CD14-positive monocyte (primary cell): ENCODE measurements around the gene TOP3A. TPM values are rescaled to one million over a fixed set of nuclear protein-coding genes. Genes with fewer than 3 reads are reported as not detected.

Experiments
- DNase-seq, 3 donors: peaks; one replicate each; pipeline ENCODE4 v3.0.0-alpha.2; 2011 to 2022
- H2AFZ ChIP-seq: 2 replicates; pipeline ENCODE4 v1.6.0; 2012; ENCODE audit warnings: mild to moderate bottlenecking, low read depth, low read length, inconsistent platforms; ENCODE audit not compliant: insufficient read depth, poor library complexity, severe bottlenecking
- H3K27ac ChIP-seq, 2 donors: 1 replicate in 1 of 2; 2 replicates in 1 of 2; pipeline ENCODE4 v1.5.1; 2012 to 2013; ENCODE audit warnings: low read length in 2 of 2, control low read depth in 1 of 2, inconsistent platforms in 1 of 2, low read depth in 1 of 2, mild to moderate bottlenecking in 1 of 2
- H3K27me3 ChIP-seq, 2 donors: one replicate each; pipeline versions ENCODE4 v1.6.0 to v1.6.1; 2011 to 2013; ENCODE audit warnings: low read length in 2 of 2; ENCODE audit not compliant: control insufficient read depth in 2 of 2, insufficient read depth in 2 of 2
- H3K36me3 ChIP-seq, 2 donors: replicated peaks in 1 of 2; 1 replicate in 1 of 2; 2 replicates in 1 of 2; pipeline versions ENCODE4 v1.5.1 to v1.6.1; 2012 to 2013; ENCODE audit warnings: low read length in 2 of 2, control low read depth in 1 of 2, inconsistent platforms in 1 of 2, mild to moderate bottlenecking in 1 of 2; ENCODE audit not compliant: insufficient read depth in 2 of 2, control insufficient read depth in 1 of 2
- H3K4me1 ChIP-seq, 2 donors: 1 replicate in 1 of 2; 2 replicates in 1 of 2; pipeline versions ENCODE4 v1.5.1 to v1.6.1; 2012 to 2013; ENCODE audit warnings: low read length in 2 of 2, control low read depth in 1 of 2, inconsistent platforms in 1 of 2, mild to moderate bottlenecking in 1 of 2, moderate library complexity in 1 of 2; ENCODE audit not compliant: insufficient read depth in 2 of 2, control insufficient read depth in 1 of 2
- H3K4me2 ChIP-seq: replicated peaks from 2 replicates; pipeline ENCODE3; 2012; ENCODE audit warnings: low read length, moderate library complexity, mild to moderate bottlenecking; ENCODE audit not compliant: poor library complexity, severe bottlenecking; ENCODE audit errors: extremely low read depth
- H3K4me3 ChIP-seq, 3 experiments: fragments of 200-600 bp in 1 of 3; sonication (generic) in 1 of 3; replicated peaks in 1 of 3; 1 replicate in 2 of 3; 2 replicates in 1 of 3; pipeline ENCODE4 v1.5.1; 2011 to 2013; ENCODE audit warnings: low read length in 3 of 3, mild to moderate bottlenecking in 3 of 3, control low read depth in 2 of 3, low read depth in 2 of 3, inconsistent platforms in 1 of 3, moderate library complexity in 1 of 3
- H3K79me2 ChIP-seq: 2 replicates; pipeline ENCODE4 v1.6.0; 2012; ENCODE audit warnings: mild to moderate bottlenecking, control low read depth, inconsistent platforms, low read length, moderate library complexity; ENCODE audit not compliant: insufficient read depth
- H3K9ac ChIP-seq: 2 replicates; pipeline ENCODE4 v1.6.0; 2017; ENCODE audit warnings: low read length, mild to moderate bottlenecking; ENCODE audit not compliant: insufficient read depth, poor library complexity, severe bottlenecking
- H3K9me3 ChIP-seq, 2 donors: replicated peaks in 1 of 2; 1 replicate in 1 of 2; 2 replicates in 1 of 2; pipeline versions ENCODE4 v1.5.1 to v1.6.1; 2012 to 2013; ENCODE audit warnings: low read length in 2 of 2, control low read depth in 1 of 2; ENCODE audit not compliant: control insufficient read depth in 1 of 2, insufficient read depth in 1 of 2
- H4K20me1 ChIP-seq: 2 replicates; pipeline ENCODE4 v1.6.0; 2012; ENCODE audit warnings: mild to moderate bottlenecking, low read length, control low read depth, moderate library complexity; ENCODE audit not compliant: insufficient read depth
- H3K27ac Mint-ChIP-seq, 7 donors: one replicate each; pipeline ENCODE4 v1.8.0; 2020; ENCODE audit warnings: mild to moderate bottlenecking in 7 of 7, mixed read lengths in 7 of 7, moderate library complexity in 6 of 7, inconsistent platforms in 2 of 7
- H3K27me3 Mint-ChIP-seq, 3 donors: one replicate each; pipeline ENCODE4 v1.8.0; 2021 to 2022; ENCODE audit warnings: low read depth in 3 of 3, mild to moderate bottlenecking in 3 of 3, mixed read lengths in 3 of 3, moderate library complexity in 3 of 3, inconsistent platforms in 1 of 3
- H3K36me3 Mint-ChIP-seq, 2 donors: one replicate each; pipeline ENCODE4 v1.8.0; 2020; ENCODE audit warnings: mixed read lengths in 2 of 2, inconsistent platforms in 1 of 2, mild to moderate bottlenecking in 1 of 2
- H3K4me1 Mint-ChIP-seq: one replicate; pipeline ENCODE4 v1.8.0; 2020; ENCODE audit warnings: mild to moderate bottlenecking, mixed read lengths
- H3K4me3 Mint-ChIP-seq, 2 donors: one replicate each; pipeline ENCODE4 v1.8.0; 2020; ENCODE audit warnings: mild to moderate bottlenecking in 2 of 2, mixed read lengths in 2 of 2, moderate library complexity in 1 of 2
- H3K9me3 Mint-ChIP-seq, 7 donors: one replicate each; pipeline ENCODE4 v1.8.0; 2020 to 2022; ENCODE audit warnings: mixed read lengths in 7 of 7, mild to moderate bottlenecking in 6 of 7, moderate library complexity in 6 of 7, inconsistent platforms in 2 of 7
- WGBS: methylation state at CpG from one replicate; pipeline ENCODE4 v1.1.5; 2013; ENCODE audit warnings: missing lambda C conversion rate; ENCODE audit not compliant: insufficient coverage; 5-methylcytosine and 5-hydroxymethylcytosine counted together
- intact Hi-C, 2 donors: fragments of 100-400 bp; cut with micrococcal nuclease; formaldehyde crosslinking; loops; one replicate each; pipeline versions ENCODE4 v1.15.0 to v1.15.1; 2023
- polyA plus RNA-seq, 3 donors: library from polyadenylated mRNA; depleted of rRNA in 1 of 3; unstranded in 2 of 3; stranded (reverse) in 1 of 3; fragments of 300-500 nt in 2 of 3; fragments of >200 nt in 1 of 3; fragmentation: Illumina TruSeq in 2 of 3; gene quantifications; 1 replicate in 2 of 3; 2 replicates in 1 of 3; pipeline ENCODE4 v1.2.3, GENCODE V29; 2012 to 2021
- TF ChIP-seq, protein P1 (sequence below): fragments of 200-600 bp; IDR thresholded peaks from one replicate; pipeline ENCODE4 v1.8.0; 2022; ENCODE audit warnings: antibody characterized with exemption, mild to moderate bottlenecking

The TOP3A gene
- polyA plus RNA-seq, 3 donors = 15.2 to 25.6 (median 22.3) TPM

DNA sequence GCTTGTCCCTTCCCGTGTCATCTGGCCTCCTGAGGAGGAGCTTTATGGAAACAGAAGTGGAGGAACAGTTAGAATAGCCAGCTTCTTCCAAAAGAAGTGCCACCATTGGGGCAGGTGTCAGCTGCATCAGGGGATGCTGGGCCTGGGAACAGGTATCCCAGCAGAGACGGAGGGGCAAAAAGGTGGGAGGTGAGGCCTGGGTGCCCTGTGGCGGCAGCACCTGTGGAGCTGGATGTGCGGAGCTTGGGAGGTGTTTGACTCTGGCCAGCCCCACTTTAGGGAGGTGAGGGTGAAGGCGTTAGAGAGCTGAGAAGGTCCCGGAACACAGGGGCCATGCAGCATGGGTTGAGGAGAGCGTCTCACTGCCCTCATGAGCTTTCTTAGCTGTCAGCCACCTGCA is 5.5 kb upstream of the TOP3A start:
- Histone ChIP-seq H3K27me3 (no peaks in the 10 kb centered on the region), H2AFZ (no peak overlapping the region), H4K20me1 (peaks cover 97% of the 10 kb centered on the region), H3K4me2 (peak overlapping the region; percentile 69), H3K9me3 (no peaks in the 10 kb centered on the region), H3K36me3 (peaks cover 53 to 65% of the 10 kb centered on the region in 2 donors), H3K9ac (peak overlapping the region; percentile 9), H3K27ac (peak overlapping the region in 1 of 2 donors; percentile 100), H3K4me1 (peaks cover 63 to 72% of the 10 kb centered on the region in 2 donors), H3K79me2 (peaks cover 100% of the 10 kb centered on the region), H3K4me3 (peak overlapping the region in 1 of 3 experiments; percentile 88)
- H3K4me1 Mint-ChIP-seq = peaks cover 75% of the 10 kb centered on the region
- H3K4me3 Mint-ChIP-seq = peak overlapping the region in 1 of 2 donors; percentile 64
- intact Hi-C loops = no loop called here
- 94% methylated on average over 7 of the region's 7 CpGs for WGBS
- no peak for DNase-seq
- TF ChIP-seq, protein P1, sequence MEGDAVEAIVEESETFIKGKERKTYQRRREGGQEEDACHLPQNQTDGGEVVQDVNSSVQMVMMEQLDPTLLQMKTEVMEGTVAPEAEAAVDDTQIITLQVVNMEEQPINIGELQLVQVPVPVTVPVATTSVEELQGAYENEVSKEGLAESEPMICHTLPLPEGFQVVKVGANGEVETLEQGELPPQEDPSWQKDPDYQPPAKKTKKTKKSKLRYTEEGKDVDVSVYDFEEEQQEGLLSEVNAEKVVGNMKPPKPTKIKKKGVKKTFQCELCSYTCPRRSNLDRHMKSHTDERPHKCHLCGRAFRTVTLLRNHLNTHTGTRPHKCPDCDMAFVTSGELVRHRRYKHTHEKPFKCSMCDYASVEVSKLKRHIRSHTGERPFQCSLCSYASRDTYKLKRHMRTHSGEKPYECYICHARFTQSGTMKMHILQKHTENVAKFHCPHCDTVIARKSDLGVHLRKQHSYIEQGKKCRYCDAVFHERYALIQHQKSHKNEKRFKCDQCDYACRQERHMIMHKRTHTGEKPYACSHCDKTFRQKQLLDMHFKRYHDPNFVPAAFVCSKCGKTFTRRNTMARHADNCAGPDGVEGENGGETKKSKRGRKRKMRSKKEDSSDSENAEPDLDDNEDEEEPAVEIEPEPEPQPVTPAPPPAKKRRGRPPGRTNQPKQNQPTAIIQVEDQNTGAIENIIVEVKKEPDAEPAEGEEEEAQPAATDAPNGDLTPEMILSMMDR = no peak
- peaks cover 68 to 72% of the 10 kb centered on the region in 2 donors for H3K36me3 Mint-ChIP-seq
- H3K27ac Mint-ChIP-seq = peak overlapping the region in 5 of 7 donors; percentile 64 to 99 (median 75)
- no peaks in the 10 kb centered on the region for H3K27me3 Mint-ChIP-seq
- H3K9me3 Mint-ChIP-seq = peaks cover 0 to 4% (median 2%) of the 10 kb centered on the region in 7 donors

GRCh38 chr17:18319604-18320256 is 4.9 kb upstream of the TOP3A start:
- Histone ChIP-seq H4K20me1 (peaks cover 91% of the 10 kb centered on the region), H3K4me2 (peak overlapping the region; percentile 69), H3K27me3 (no peaks in the 10 kb centered on the region), H3K9me3 (no peaks in the 10 kb centered on the region), H3K4me3 (peak overlapping the region in 1 of 3 experiments; percentile 88), H3K4me1 (peaks cover 57 to 67% of the 10 kb centered on the region in 2 donors), H3K27ac (peak overlapping the region in 1 of 2 donors; percentile 100), H3K9ac (peak overlapping the region; percentile 9), H3K79me2 (peaks cover 96% of the 10 kb centered on the region), H3K36me3 (peaks cover 47 to 59% of the 10 kb centered on the region in 2 donors), H2AFZ (no peak overlapping the region)
- Mint-ChIP-seq H3K4me3 (peak overlapping the region; percentile 45 to 80), H3K36me3 (peaks cover 62 to 66% of the 10 kb centered on the region in 2 donors), H3K27me3 (no peaks in the 10 kb centered on the region), H3K4me1 (peaks cover 70% of the 10 kb centered on the region), H3K27ac (peak overlapping the region; percentile 64 to 100 (median 98)), H3K9me3 (peaks cover 0 to 4% (median 2%) of the 10 kb centered on the region in 7 donors)
- no peak for DNase-seq
- TF ChIP-seq, protein P1 = no peak
- WGBS = 78% methylated on average over 13 of the region's 13 CpGs
- intact Hi-C loops = no loop called here
